ENCODE measurements around the gene VSTM2L.

VSTM2L gene

DNA sequence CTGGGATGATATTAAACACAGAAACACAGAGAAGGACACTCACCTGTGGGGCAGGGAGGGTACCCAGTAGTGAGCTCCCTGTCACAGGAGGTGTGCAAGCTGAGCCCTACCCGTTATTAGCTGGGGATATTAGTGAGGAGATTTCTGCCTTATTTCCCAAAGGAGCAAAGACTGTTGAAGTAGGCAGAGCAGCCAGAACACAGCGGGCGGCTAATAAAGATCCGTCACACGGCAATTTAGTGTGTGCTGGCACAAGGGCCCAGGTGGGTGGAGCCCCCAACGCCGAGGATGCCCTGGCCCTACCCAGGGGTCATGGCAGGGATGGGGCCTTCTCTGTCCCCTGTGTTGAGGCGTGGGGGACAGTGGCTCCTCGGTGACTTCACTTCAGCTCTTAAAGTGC is 8.3 kb downstream of the VSTM2L start:
- Histone ChIP-seq H3K27me3 (ENCODE audit: insufficient read depth, low read depth) (peaks cover 33% of the 10 kb centered on the region), H3K4me2 (no peak overlapping the region), H3K36me3 (ENCODE audit: insufficient read depth) (no peaks in the 10 kb centered on the region), H4K20me1 (ENCODE audit: insufficient read depth) (no peaks in the 10 kb centered on the region), H2AFZ (ENCODE audit: low read depth) (no peak overlapping the region), H3K27ac (no peak overlapping the region), H3K4me1 (ENCODE audit: low read depth, poor library complexity, severe bottlenecking) (no peaks in the 10 kb centered on the region), H3K4me3 (IDR thresholded peaks at IDR 0.05; ENCODE audit: insufficient read depth, low read depth, low read length) (no peak overlapping the region), H3K79me2 (ENCODE audit: insufficient read depth, low read depth) (no peaks in the 10 kb centered on the region), H3K9ac (no peak overlapping the region)
- TF ChIP-seq, protein P1, sequence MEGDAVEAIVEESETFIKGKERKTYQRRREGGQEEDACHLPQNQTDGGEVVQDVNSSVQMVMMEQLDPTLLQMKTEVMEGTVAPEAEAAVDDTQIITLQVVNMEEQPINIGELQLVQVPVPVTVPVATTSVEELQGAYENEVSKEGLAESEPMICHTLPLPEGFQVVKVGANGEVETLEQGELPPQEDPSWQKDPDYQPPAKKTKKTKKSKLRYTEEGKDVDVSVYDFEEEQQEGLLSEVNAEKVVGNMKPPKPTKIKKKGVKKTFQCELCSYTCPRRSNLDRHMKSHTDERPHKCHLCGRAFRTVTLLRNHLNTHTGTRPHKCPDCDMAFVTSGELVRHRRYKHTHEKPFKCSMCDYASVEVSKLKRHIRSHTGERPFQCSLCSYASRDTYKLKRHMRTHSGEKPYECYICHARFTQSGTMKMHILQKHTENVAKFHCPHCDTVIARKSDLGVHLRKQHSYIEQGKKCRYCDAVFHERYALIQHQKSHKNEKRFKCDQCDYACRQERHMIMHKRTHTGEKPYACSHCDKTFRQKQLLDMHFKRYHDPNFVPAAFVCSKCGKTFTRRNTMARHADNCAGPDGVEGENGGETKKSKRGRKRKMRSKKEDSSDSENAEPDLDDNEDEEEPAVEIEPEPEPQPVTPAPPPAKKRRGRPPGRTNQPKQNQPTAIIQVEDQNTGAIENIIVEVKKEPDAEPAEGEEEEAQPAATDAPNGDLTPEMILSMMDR (conservative IDR thresholded peaks at IDR 0.05; ENCODE audit: low read depth, low read length) = no peak

- Histone ChIP-seq H3K27ac (no peak overlapping the region), H3K9ac (no peak overlapping the region), H4K20me1 (ENCODE audit: insufficient read depth) (no peaks in the 10 kb centered on the region), H3K27me3 (ENCODE audit: insufficient read depth, low read depth) (peaks cover 37% of the 10 kb centered on the region), H3K4me1 (ENCODE audit: low read depth, poor library complexity, severe bottlenecking) (no peaks in the 10 kb centered on the region), H3K79me2 (ENCODE audit: insufficient read depth, low read depth) (no peaks in the 10 kb centered on the region), H2AFZ (ENCODE audit: low read depth) (no peak overlapping the region), H3K36me3 (ENCODE audit: insufficient read depth) (no peaks in the 10 kb centered on the region), H3K4me3 (IDR thresholded peaks at IDR 0.05; ENCODE audit: insufficient read depth, low read depth, low read length) (no peak overlapping the region), H3K4me2 (no peak overlapping the region)
- TF ChIP-seq, protein P1 (conservative IDR thresholded peaks at IDR 0.05; ENCODE audit: low read depth, low read length) = no peak
Observed at GRCh38 chr20:37911838-37912281, 8.9 kb downstream of the VSTM2L start.

- TF ChIP-seq, protein P1 (conservative IDR thresholded peaks at IDR 0.05; ENCODE audit: low read depth, low read length) = no peak
- H3K27ac ChIP-seq = no peak overlapping the region
- no peaks in the 10 kb centered on the region for H3K79me2 ChIP-seq (ENCODE audit: insufficient read depth, low read depth)
Observed at GRCh38 chr20:37912874-37913273, 9.9 kb downstream of the VSTM2L start.

DNA sequence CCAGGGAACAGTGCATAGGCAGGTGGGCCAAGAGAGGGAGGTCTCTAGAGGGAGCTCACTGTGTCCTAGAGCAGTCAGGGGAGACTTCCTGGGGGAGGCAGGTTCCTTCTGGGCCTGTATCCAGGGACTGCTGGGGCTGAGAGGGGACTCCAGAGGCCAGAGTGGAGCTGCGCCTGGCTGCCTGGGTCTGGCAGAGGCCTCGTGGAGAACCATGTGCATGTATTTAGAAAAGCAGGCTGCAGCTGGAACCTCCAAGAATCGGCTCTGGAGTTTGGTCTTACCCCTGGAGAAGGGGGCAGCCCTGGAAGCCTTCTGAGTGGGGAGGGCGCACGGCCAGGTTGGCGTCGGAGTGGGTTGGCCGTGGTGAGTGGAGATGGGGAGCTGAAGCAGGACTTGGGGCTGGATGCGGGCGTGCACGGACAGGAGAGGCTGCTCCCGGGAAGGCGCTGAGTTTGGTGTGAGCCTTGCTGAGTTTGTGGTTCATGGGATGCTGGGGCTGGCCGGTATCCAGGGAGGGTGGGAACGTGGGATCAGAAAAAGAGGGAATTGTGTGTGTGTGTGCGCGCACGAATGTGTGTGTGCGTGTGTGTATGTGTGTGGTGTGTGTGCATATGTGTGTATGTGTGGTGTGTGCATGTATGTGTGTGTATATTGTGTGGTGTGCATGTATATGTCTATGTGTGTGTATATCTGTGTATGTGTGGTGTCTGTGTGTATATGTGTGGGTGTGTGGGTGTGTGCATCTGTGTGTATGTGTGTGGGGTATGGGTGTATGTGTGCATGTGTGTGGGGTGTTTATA is 10.8 kb downstream of the VSTM2L start:
- no peaks in the 10 kb centered on the region for H4K20me1 ChIP-seq (ENCODE audit: insufficient read depth)
- no peak overlapping the region for H3K9ac ChIP-seq
- no peaks in the 10 kb centered on the region for H3K79me2 ChIP-seq (ENCODE audit: insufficient read depth, low read depth)
- TF ChIP-seq, protein P1 (conservative IDR thresholded peaks at IDR 0.05; ENCODE audit: low read depth, low read length) = no peak
- no peak overlapping the region for H2AFZ ChIP-seq (ENCODE audit: low read depth)
- H3K4me2 ChIP-seq = no peak overlapping the region
- H3K27me3 ChIP-seq (ENCODE audit: insufficient read depth, low read depth) = peaks cover 40% of the 10 kb centered on the region
- no peaks in the 10 kb centered on the region for H3K36me3 ChIP-seq (ENCODE audit: insufficient read depth)
- H3K27ac ChIP-seq = no peak overlapping the region
- H3K4me1 ChIP-seq (ENCODE audit: low read depth, poor library complexity, severe bottlenecking) = no peaks in the 10 kb centered on the region
- no peak overlapping the region for H3K4me3 ChIP-seq (IDR thresholded peaks at IDR 0.05; ENCODE audit: insufficient read depth, low read depth, low read length)

More at GRCh38 chr20:37912874-37913273, 9.9 kb downstream of the VSTM2L start:
- H3K9ac ChIP-seq = no peak overlapping the region
- no peaks in the 10 kb centered on the region for H3K4me1 ChIP-seq (ENCODE audit: low read depth, poor library complexity, severe bottlenecking)
- no peak overlapping the region for H3K4me3 ChIP-seq (IDR thresholded peaks at IDR 0.05; ENCODE audit: insufficient read depth, low read depth, low read length)
- no peaks in the 10 kb centered on the region for H4K20me1 ChIP-seq (ENCODE audit: insufficient read depth)
- no peak overlapping the region for H3K4me2 ChIP-seq
- H3K36me3 ChIP-seq (ENCODE audit: insufficient read depth) = no peaks in the 10 kb centered on the region
- peaks cover 39% of the 10 kb centered on the region for H3K27me3 ChIP-seq (ENCODE audit: insufficient read depth, low read depth)
- no peak overlapping the region for H2AFZ ChIP-seq (ENCODE audit: low read depth)
